Breast epithelium (tissue), 4 donors: Measurements from ENCODE around the gene NR0B1. TPM values are rescaled to one million over a fixed set of nuclear protein-coding genes. Genes with fewer than 3 reads are reported as not detected.

Experiments used
- DNase-seq, 2 donors: peaks; one replicate each; pipeline ENCODE4 v3.0.0-alpha.2; 2019; ENCODE audit warnings: low spot score in 2 of 2
- H3K27ac ChIP-seq, 2 donors: fragments of 200-600 bp; sonication (generic) in 1 of 2; one replicate each; pipeline ENCODE4 v1.5.1; 2016 to 2019; ENCODE audit warnings: mild to moderate bottlenecking in 1 of 2
- H3K27me3 ChIP-seq, 2 donors: fragments of 200-600 bp; sonication (generic) in 1 of 2; one replicate each; pipeline versions ENCODE4 v1.5.1 to v1.6.0; 2017 to 2019; ENCODE audit warnings: control low read depth in 1 of 2, mild to moderate bottlenecking in 1 of 2
- H3K36me3 ChIP-seq: fragments of 200-600 bp; one replicate; pipeline ENCODE4 v1.5.1; 2019
- H3K4me1 ChIP-seq, 2 donors: fragments of 200-600 bp; sonication (generic); one replicate each; pipeline ENCODE4 v1.5.1; 2016 to 2019; ENCODE audit warnings: control low read depth in 1 of 2
- H3K4me3 ChIP-seq, 3 donors: fragments of 200-600 bp; sonication (generic); 1 replicate in 2 of 3; 2 replicates in 1 of 3; pipeline ENCODE4 v1.5.1; 2016 to 2019; ENCODE audit warnings: mild to moderate bottlenecking in 3 of 3, moderate library complexity in 2 of 3
- H3K9me3 ChIP-seq, 2 donors: fragments of 200-600 bp; sonication (generic) in 1 of 2; one replicate each; pipeline ENCODE4 v1.5.1; 2016 to 2019; ENCODE audit warnings: control low read depth in 1 of 2
- POLR2A ChIP-seq: fragments of 450-650 bp; IDR thresholded peaks from one replicate; pipeline ENCODE4 v1.6.1; 2016; ENCODE audit warnings: antibody characterized with exemption, mild to moderate bottlenecking, moderate library complexity
- POLR2AphosphoS5 ChIP-seq, 3 donors: sonication (generic); formaldehyde crosslinking; IDR thresholded peaks; one replicate each; pipeline ENCODE4 v1.6.1; 2017; ENCODE audit warnings: antibody characterized with exemption in 3 of 3
- intact Hi-C: fragments of 100-400 bp; cut with DNase I; formaldehyde crosslinking; loops from one replicate; pipeline ENCODE4 v1.15.1; 2023; ENCODE audit warnings: low total_unique reads
- total RNA-seq, 3 donors: library from RNA; depleted of rRNA; stranded (reverse); fragments of >200 nt; gene quantifications; one replicate each; pipeline ENCODE4 v1.1.0, GENCODE V29; 2016
- TF ChIP-seq, protein P1 (sequence below), 3 donors: fragments of 450-650 bp; IDR thresholded peaks; one replicate each; pipeline ENCODE4 v1.5.1; 2016 to 2017; ENCODE audit warnings: antibody characterized with exemption in 3 of 3, mild to moderate bottlenecking in 3 of 3, moderate library complexity in 3 of 3

Gene NR0B1
- total RNA-seq, 3 donors from 2014 or later = not detected

DNA sequence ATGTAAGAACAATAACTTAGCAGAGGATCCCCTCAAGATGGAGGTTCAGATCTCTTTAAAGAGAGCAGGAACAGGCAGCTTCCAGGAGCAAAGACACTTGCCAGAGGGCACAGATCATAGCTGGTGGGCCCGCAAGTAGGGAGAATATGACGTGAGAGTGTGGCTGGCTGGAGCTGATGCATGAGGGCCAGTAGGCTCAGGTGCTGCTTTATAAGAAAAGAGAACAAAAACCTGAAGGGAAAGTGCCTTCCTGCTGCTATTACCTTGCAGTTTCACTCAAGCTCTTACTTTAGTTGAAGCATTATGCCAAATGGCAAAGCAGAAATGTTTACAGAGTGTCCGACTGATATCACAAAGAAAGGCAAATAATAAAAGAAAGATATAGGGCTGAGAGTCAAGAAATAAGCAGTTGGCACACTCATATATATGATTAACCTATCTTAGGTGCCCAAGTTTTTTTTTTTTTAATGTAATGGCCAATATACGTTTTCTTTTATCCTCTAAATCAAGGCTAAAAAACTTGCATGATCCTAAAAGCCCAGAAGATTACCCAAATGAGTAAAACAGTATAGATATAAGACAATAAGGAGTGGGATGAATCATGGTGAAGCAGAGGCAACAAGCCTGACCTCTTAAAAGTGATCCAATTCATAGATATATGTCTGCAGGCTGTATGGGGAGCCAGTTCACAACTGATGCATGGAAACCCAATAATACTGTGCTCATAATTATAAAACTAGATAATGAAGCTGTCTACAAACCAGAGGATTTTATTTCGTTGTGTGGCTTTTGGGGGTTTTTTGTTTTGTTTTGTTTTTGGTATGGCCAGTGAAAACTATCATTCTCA is 12.6 kb downstream of the NR0B1 start:
- H3K36me3 ChIP-seq = no peaks in the 10 kb centered on the region
- TF ChIP-seq POLR2A = no peak
- no peak for TF ChIP-seq POLR2AphosphoS5 (IDR thresholded peaks at IDR 0.05)
- TF ChIP-seq, protein P1, sequence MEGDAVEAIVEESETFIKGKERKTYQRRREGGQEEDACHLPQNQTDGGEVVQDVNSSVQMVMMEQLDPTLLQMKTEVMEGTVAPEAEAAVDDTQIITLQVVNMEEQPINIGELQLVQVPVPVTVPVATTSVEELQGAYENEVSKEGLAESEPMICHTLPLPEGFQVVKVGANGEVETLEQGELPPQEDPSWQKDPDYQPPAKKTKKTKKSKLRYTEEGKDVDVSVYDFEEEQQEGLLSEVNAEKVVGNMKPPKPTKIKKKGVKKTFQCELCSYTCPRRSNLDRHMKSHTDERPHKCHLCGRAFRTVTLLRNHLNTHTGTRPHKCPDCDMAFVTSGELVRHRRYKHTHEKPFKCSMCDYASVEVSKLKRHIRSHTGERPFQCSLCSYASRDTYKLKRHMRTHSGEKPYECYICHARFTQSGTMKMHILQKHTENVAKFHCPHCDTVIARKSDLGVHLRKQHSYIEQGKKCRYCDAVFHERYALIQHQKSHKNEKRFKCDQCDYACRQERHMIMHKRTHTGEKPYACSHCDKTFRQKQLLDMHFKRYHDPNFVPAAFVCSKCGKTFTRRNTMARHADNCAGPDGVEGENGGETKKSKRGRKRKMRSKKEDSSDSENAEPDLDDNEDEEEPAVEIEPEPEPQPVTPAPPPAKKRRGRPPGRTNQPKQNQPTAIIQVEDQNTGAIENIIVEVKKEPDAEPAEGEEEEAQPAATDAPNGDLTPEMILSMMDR (IDR thresholded peaks at IDR 0.05) = no peak
- no peak overlapping the region for H3K4me3 ChIP-seq
- no peaks in the 10 kb centered on the region for H3K4me1 ChIP-seq
- H3K27me3 ChIP-seq = peaks cover 0 to 8% of the 10 kb centered on the region in 2 donors
- no peak overlapping the region for H3K27ac ChIP-seq
- intact Hi-C loops = no loop called here
- no peak for DNase-seq
- no peaks in the 10 kb centered on the region for H3K9me3 ChIP-seq

DNA sequence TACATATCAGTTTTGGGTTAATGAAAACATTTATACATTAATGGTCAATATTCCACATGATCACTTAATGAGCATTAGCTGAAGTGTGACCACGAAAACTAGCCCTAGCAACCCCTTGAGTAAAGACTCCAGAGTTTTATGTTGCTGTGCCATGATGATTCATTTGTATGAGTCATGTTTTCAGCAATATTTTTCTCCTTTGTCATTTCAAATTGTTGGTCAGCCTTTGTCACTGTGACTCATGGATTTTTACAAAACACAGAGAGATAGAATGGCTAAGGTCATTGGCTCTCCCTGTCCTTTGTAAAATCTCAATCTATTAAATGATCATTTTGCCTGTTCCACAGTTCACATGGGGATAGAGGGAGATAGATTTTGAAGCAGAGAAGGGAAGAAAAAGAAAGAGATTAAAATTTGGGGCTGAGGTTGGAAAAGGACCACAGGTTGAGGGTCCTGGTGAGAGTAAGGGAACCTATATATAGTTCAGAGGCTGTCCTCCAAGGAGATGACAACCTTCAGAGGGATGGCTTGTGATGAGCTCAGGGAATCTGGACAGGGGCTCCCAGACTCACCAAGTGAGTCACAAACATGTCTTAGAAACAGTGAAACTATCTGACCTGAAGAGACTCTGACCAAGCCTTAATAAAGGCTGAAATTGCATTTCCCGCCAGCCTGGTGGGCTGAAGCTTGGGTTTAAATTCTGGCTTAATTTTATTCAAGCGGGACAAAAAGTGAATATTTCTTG is 25.6 kb downstream of the NR0B1 start:
- intact Hi-C loops = no loop called here
- H3K27me3 ChIP-seq = peaks cover 0 to 4% of the 10 kb centered on the region in 2 donors
- no peak overlapping the region for H3K27ac ChIP-seq
- TF ChIP-seq POLR2AphosphoS5 (IDR thresholded peaks at IDR 0.05) (no peak), POLR2A (no peak)
- TF ChIP-seq, protein P1 (IDR thresholded peaks at IDR 0.05) = no peak
- H3K36me3 ChIP-seq = no peaks in the 10 kb centered on the region
- DNase-seq = no peak
- H3K4me3 ChIP-seq = no peak overlapping the region
- no peaks in the 10 kb centered on the region for H3K9me3 ChIP-seq
- no peaks in the 10 kb centered on the region for H3K4me1 ChIP-seq

DNA sequence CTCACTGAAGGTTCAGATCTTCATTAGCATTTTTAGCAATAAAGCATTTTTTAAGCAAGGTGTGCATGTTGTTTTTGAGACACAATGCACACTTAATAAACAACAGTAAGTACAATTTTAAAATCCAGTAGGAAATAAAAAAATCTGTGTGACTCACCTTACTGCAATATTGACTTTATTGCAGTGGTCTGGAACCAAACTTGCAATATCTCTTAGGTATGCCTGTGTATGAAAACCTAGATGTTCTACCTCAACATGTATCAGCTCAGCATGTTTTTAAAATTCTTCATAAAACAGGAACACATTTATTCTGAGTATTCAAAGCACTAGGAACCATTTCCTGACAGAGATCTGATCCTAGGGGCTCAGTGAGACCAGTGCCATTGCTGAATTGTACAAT is 26.7 kb downstream of the NR0B1 start:
- TF ChIP-seq POLR2AphosphoS5 (IDR thresholded peaks at IDR 0.05) (no peak), POLR2A (no peak)
- TF ChIP-seq, protein P1 (IDR thresholded peaks at IDR 0.05) = no peak

DNA sequence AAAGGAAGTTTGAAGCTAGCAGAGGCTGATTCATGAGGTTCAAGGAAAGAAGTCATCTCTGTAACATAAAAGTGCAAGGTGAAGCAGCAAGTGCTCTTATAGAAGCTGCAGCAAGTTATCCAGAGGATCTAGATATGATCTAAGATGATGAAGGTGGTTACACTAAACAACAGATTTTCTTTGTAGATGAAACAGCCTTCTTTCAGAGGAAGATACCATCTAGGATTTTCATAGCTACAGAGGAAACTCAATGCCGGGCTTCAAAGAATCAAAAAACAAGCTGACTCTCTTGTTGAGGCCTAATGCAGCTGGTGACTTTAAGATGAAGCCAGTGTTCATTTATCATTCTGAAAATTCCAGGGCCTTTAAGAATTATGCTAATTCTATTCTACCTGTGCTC is 28.8 kb downstream of the NR0B1 start:
- intact Hi-C loops = no loop called here
- Histone ChIP-seq H3K36me3 (no peaks in the 10 kb centered on the region), H3K27ac (no peak overlapping the region), H3K27me3 (no peaks in the 10 kb centered on the region), H3K9me3 (no peaks in the 10 kb centered on the region), H3K4me3 (no peak overlapping the region), H3K4me1 (no peaks in the 10 kb centered on the region)
- TF ChIP-seq POLR2A (no peak), POLR2AphosphoS5 (IDR thresholded peaks at IDR 0.05) (no peak)
- TF ChIP-seq, protein P1 (IDR thresholded peaks at IDR 0.05) = no peak
- no peak for DNase-seq

More for the DNA sequence above, 26.7 kb downstream of the NR0B1 start:
- Histone ChIP-seq H3K4me3 (no peak overlapping the region), H3K4me1 (no peaks in the 10 kb centered on the region), H3K9me3 (no peaks in the 10 kb centered on the region), H3K27me3 (no peaks in the 10 kb centered on the region), H3K36me3 (no peaks in the 10 kb centered on the region), H3K27ac (no peak overlapping the region)
- intact Hi-C loops = no loop called here
- DNase-seq = no peak

DNA sequence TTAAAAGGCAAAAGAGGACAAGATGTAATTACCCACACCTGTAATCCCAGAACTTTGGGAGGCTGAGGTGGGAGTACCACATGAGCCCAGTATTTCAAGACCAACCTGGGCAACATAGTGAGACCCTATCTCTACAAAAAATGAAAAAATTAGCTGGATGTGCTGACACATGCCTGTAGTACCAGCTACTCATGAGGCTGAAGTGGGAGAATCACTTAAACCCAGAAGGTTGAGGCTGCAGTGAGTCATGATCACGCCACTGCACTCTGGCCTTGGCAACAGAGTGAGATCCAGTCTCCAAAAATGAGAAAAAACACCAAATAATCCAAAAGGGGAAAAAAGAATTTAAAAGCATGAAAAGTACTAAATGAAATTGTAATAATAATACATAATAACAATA is 30.8 kb downstream of the NR0B1 start:
- no peak overlapping the region for H3K4me3 ChIP-seq
- intact Hi-C loops = no loop called here

More for the DNA sequence above, 30.8 kb downstream of the NR0B1 start:
- Histone ChIP-seq H3K27me3 (peaks cover 0 to 5% of the 10 kb centered on the region in 2 donors), H3K36me3 (no peaks in the 10 kb centered on the region), H3K27ac (no peak overlapping the region), H3K4me1 (no peaks in the 10 kb centered on the region), H3K9me3 (no peaks in the 10 kb centered on the region)
- DNase-seq = no peak
- TF ChIP-seq POLR2AphosphoS5 (IDR thresholded peaks at IDR 0.05) (no peak), POLR2A (no peak)
- TF ChIP-seq, protein P1 (IDR thresholded peaks at IDR 0.05) = no peak
